Kidney epithelial cell (primary cell): ENCODE measurements around the gene CD151. TPM values are rescaled to one million over a fixed set of nuclear protein-coding genes. Genes with fewer than 3 reads are reported as not detected.

Experiments
- DNase-seq: peaks from one replicate; pipeline ENCODE4 v3.0.0-alpha.2; 2010; ENCODE audit warnings: low read depth
- H3K27me3 ChIP-seq: 2 replicates; pipeline ENCODE4 v1.6.0; 2011; ENCODE audit warnings: low read length; ENCODE audit not compliant: control insufficient read depth, insufficient read depth
- H3K36me3 ChIP-seq: 2 replicates; pipeline ENCODE4 v1.5.1; 2011; ENCODE audit warnings: low read length; ENCODE audit not compliant: control insufficient read depth, insufficient read depth
- H3K4me3 ChIP-seq: 2 replicates; pipeline ENCODE4 v1.5.1; 2011; ENCODE audit warnings: low read depth, mild to moderate bottlenecking, control low read depth, low read length
- CTCF ChIP-seq: IDR thresholded peaks from 2 replicates; pipeline ENCODE4 v1.5.1; 2011; ENCODE audit warnings: mild to moderate bottlenecking, moderate library complexity, low read length, control low read depth, inconsistent platforms; ENCODE audit not compliant: insufficient read depth, poor library complexity, severe bottlenecking
- total RNA-seq: library from RNA; depleted of rRNA; stranded (reverse); fragments of >200 nt; gene quantifications from 2 replicates; pipeline ENCODE4 v1.2.3, GENCODE V29; 2015

Gene CD151
- total RNA-seq, 1 donor from 2014 or later: 644 TPM

GRCh38 chr11:812390-812789, 20.4 kb upstream of the CD151 start:
- peaks cover 8% of the 10 kb centered on the region for H3K36me3 ChIP-seq
- no peak overlapping the region for H3K4me3 ChIP-seq
- H3K27me3 ChIP-seq: no peaks in the 10 kb centered on the region
- no peak for TF ChIP-seq CTCF
- no peak for DNase-seq

- TF ChIP-seq CTCF: no peak
- no peak for DNase-seq
- Histone ChIP-seq H3K27me3 (no peaks in the 10 kb centered on the region), H3K4me3 (no peak overlapping the region), H3K36me3 (peaks cover 8% of the 10 kb centered on the region)
Measured at GRCh38 chr11:813072-813455, 19.7 kb upstream of the CD151 start.

- no peak for DNase-seq
- H3K27me3 ChIP-seq: no peaks in the 10 kb centered on the region
- peaks cover 8% of the 10 kb centered on the region for H3K36me3 ChIP-seq
- TF ChIP-seq CTCF: no peak
- no peak overlapping the region for H3K4me3 ChIP-seq
Measured at GRCh38 chr11:813456-814096, 19.2 kb upstream of the CD151 start.

- Histone ChIP-seq H3K36me3 (peaks cover 8% of the 10 kb centered on the region), H3K27me3 (no peaks in the 10 kb centered on the region), H3K4me3 (no peak overlapping the region)
- TF ChIP-seq CTCF: no peak
- no peak for DNase-seq
Measured at GRCh38 chr11:815675-816432, 16.9 kb upstream of the CD151 start.

- Histone ChIP-seq H3K36me3 (peaks cover 8% of the 10 kb centered on the region), H3K27me3 (no peaks in the 10 kb centered on the region), H3K4me3 (no peak overlapping the region)
- no peak for TF ChIP-seq CTCF
- DNase-seq: no peak
Measured at GRCh38 chr11:816433-816779, 16.3 kb upstream of the CD151 start.
